Hepatocyte (in vitro differentiated cells): ENCODE measurements around the gene PIP4K2C. TPM values are rescaled to one million over a fixed set of nuclear protein-coding genes. Genes with fewer than 3 reads are reported as not detected.
A peak's percentile ranks its signal among the peaks of the same experiment; 100 is the strongest.

Experiments used
- DNase-seq: peaks from one replicate; pipeline ENCODE4 v3.0.0-alpha.2; 2016; ENCODE audit warnings: low spot score
- H2AFZ ChIP-seq: fragments of 200-600 bp; sonication (generic); 2 replicates; pipeline ENCODE4 v1.6.0; 2016; ENCODE audit warnings: antibody characterized with exemption, mild to moderate bottlenecking
- H3K27ac ChIP-seq: fragments of 200-600 bp; sonication (generic); 2 replicates; pipeline ENCODE4 v1.5.1; 2016; ENCODE audit warnings: mild to moderate bottlenecking
- H3K27me3 ChIP-seq: fragments of 200-600 bp; sonication (generic); 2 replicates; pipeline ENCODE4 v1.6.1; 2016
- H3K36me3 ChIP-seq: fragments of 200-600 bp; sonication (generic); replicated peaks from 2 replicates; pipeline ENCODE4 v1.5.1; 2016; ENCODE audit warnings: low read depth; ENCODE audit not compliant: insufficient read depth
- H3K4me1 ChIP-seq: fragments of 200-600 bp; sonication (generic); 2 replicates; pipeline ENCODE4 v1.5.1; 2016; ENCODE audit warnings: mild to moderate bottlenecking, moderate library complexity; ENCODE audit not compliant: insufficient read depth
- H3K4me2 ChIP-seq: fragments of 200-600 bp; sonication (generic); 2 replicates; pipeline ENCODE4 v1.6.0; 2016
- H3K4me3 ChIP-seq: fragments of 200-600 bp; sonication (generic); 2 replicates; pipeline ENCODE4 v1.5.1; 2016; ENCODE audit warnings: mild to moderate bottlenecking
- H3K79me2 ChIP-seq: fragments of 200-600 bp; sonication (generic); 2 replicates; pipeline ENCODE4 v1.6.0; 2017; ENCODE audit warnings: mild to moderate bottlenecking
- H3K9me2 ChIP-seq: fragments of 200-600 bp; sonication (generic); replicated peaks from 2 replicates; pipeline ENCODE4 v1.6.0; 2017; ENCODE audit warnings: mild to moderate bottlenecking; ENCODE audit not compliant: insufficient read depth
- H3K9me3 ChIP-seq: fragments of 200-600 bp; sonication (generic); 2 replicates; pipeline ENCODE4 v1.5.1; 2016; ENCODE audit warnings: low read depth, mild to moderate bottlenecking
- H4K20me1 ChIP-seq: fragments of 200-600 bp; sonication (generic); 2 replicates; pipeline ENCODE4 v1.6.0; 2016; ENCODE audit warnings: mild to moderate bottlenecking; ENCODE audit not compliant: insufficient read depth, poor library complexity, severe bottlenecking
- EZH2 ChIP-seq: fragments of 200-600 bp; sonication (generic); IDR thresholded peaks from 2 replicates; pipeline ENCODE4 v1.6.1; 2016; ENCODE audit warnings: antibody characterized with exemption, mild to moderate bottlenecking, borderline replicate concordance
- EZH2phosphoT487 ChIP-seq: fragments of 200-600 bp; sonication (generic); IDR thresholded peaks from one replicate; pipeline ENCODE4 v1.6.1; 2018; ENCODE audit warnings: antibody characterized with exemption, mild to moderate bottlenecking, low read depth, moderate library complexity; ENCODE audit not compliant: unreplicated experiment, severe bottlenecking
- WGBS: methylation state at CpG from one replicate; pipeline ENCODE4 v1.1.6; 2016; ENCODE audit warnings: low lambda C conversion rate; ENCODE audit errors: missing lambda C conversion rate; 5-methylcytosine and 5-hydroxymethylcytosine counted together
- polyA plus RNA-seq: library from polyadenylated mRNA; unstranded; fragments of >200 nt; fragmentation: Nextera tagmentation; extraction: Ambion mirVana; gene quantifications from 2 replicates; pipeline ENCODE4 v1.2.1, GENCODE V29; 2016
- total RNA-seq: library from RNA; depleted of rRNA; stranded (reverse); fragments of >200 nt; gene quantifications from 2 replicates; pipeline ENCODE4 v1.2.3, GENCODE V29; 2014
- TF ChIP-seq, protein P1 (sequence below): fragments of 200-600 bp; sonication (generic); IDR thresholded peaks from 2 replicates; pipeline ENCODE4 v1.5.1; 2016; ENCODE audit warnings: antibody characterized with exemption, mild to moderate bottlenecking; ENCODE audit not compliant: poor library complexity

The PIP4K2C gene
- total and polyA plus RNA-seq, 2 experiments from 2014 or later = 32.3 to 41.6 TPM

DNA sequence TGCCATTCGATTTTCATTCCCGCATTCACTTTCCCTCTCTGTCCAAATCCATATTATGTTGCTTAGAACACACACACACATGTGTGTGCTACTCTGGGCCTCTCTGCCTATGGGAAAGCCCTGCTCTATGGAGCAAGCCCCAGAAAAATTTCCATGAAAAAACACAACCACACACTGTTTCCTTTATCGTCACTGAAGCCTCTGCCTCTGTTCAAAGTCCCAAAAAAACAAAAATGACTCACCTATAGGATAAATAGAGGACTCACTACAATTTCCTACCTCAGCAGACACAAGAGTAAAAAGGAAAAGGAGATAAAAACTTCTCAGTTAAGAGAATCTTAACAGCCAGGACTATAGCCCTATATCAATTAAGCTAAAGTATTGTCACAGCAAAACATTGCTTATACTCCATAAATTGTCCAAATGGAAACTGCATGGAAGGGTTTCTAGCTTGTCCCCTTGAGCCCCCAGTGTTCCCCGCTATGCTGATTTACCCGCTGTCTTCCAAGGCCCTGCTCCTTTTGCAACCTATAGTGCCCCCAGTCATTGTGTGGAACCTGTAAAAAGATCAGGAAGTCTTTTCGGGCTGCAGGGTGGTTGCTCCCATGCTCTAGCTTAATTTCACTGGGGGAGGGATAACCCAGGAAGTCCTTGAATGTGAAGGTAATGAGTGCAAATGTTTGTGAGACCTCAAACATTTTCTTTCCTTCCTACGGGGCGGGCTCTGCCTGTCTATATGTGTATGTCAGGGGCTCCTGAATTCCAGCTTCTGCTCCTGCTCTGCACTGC is 11.1 kb upstream of the PIP4K2C start:
- H3K4me2 ChIP-seq = no peak overlapping the region

DNA sequence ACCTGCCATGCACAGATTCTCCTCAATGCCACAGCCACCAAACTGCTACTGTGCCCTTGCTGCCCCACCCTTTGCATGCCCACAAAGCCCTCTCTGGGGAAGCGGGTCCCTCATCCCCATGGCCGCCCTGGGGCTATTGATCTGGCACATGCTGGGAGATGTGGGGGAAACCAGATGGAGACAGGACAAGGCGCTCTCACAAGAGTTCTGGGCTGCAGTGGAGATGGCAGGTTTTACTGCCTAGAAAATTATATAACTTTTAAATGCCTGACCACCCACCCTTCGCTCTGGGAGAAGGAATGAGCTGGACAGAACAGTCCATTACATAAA is 10.6 kb upstream of the PIP4K2C start:
- no peaks in the 10 kb centered on the region for H4K20me1 ChIP-seq
- no peaks in the 10 kb centered on the region for H3K36me3 ChIP-seq
- no peak overlapping the region for H2AFZ ChIP-seq
- H3K9me3 ChIP-seq = no peaks in the 10 kb centered on the region
- no peaks in the 10 kb centered on the region for H3K9me2 ChIP-seq
- H3K4me3 ChIP-seq = no peak overlapping the region
- no peak overlapping the region for H3K4me2 ChIP-seq
- 84% methylated on average over 4 of the region's 4 CpGs for WGBS
- peaks cover 12% of the 10 kb centered on the region for H3K4me1 ChIP-seq
- TF ChIP-seq, protein P1, sequence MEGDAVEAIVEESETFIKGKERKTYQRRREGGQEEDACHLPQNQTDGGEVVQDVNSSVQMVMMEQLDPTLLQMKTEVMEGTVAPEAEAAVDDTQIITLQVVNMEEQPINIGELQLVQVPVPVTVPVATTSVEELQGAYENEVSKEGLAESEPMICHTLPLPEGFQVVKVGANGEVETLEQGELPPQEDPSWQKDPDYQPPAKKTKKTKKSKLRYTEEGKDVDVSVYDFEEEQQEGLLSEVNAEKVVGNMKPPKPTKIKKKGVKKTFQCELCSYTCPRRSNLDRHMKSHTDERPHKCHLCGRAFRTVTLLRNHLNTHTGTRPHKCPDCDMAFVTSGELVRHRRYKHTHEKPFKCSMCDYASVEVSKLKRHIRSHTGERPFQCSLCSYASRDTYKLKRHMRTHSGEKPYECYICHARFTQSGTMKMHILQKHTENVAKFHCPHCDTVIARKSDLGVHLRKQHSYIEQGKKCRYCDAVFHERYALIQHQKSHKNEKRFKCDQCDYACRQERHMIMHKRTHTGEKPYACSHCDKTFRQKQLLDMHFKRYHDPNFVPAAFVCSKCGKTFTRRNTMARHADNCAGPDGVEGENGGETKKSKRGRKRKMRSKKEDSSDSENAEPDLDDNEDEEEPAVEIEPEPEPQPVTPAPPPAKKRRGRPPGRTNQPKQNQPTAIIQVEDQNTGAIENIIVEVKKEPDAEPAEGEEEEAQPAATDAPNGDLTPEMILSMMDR = no peak
- TF ChIP-seq EZH2 (no peak), EZH2phosphoT487 (no peak)
- H3K79me2 ChIP-seq = no peaks in the 10 kb centered on the region
- H3K27ac ChIP-seq = peak overlapping the region; percentile 74
- no peak for DNase-seq
- H3K27me3 ChIP-seq = peaks cover 12% of the 10 kb centered on the region

More for the DNA sequence above, 11.1 kb upstream of the PIP4K2C start:
- TF ChIP-seq EZH2phosphoT487 (no peak), EZH2 (no peak)
- TF ChIP-seq, protein P1 = no peak
- no peak overlapping the region for H2AFZ ChIP-seq
- H4K20me1 ChIP-seq = no peaks in the 10 kb centered on the region
- H3K9me2 ChIP-seq = no peaks in the 10 kb centered on the region
- peaks cover 12% of the 10 kb centered on the region for H3K4me1 ChIP-seq
- DNase-seq = peak; percentile 63
- H3K79me2 ChIP-seq = no peaks in the 10 kb centered on the region
- no peak overlapping the region for H3K4me3 ChIP-seq
- no peaks in the 10 kb centered on the region for H3K36me3 ChIP-seq
- peak overlapping the region; percentile 86 for H3K27ac ChIP-seq
- peaks cover 8% of the 10 kb centered on the region for H3K27me3 ChIP-seq
- H3K9me3 ChIP-seq = no peaks in the 10 kb centered on the region
- WGBS = 82% methylated on average over 8 of the region's 8 CpGs

DNA sequence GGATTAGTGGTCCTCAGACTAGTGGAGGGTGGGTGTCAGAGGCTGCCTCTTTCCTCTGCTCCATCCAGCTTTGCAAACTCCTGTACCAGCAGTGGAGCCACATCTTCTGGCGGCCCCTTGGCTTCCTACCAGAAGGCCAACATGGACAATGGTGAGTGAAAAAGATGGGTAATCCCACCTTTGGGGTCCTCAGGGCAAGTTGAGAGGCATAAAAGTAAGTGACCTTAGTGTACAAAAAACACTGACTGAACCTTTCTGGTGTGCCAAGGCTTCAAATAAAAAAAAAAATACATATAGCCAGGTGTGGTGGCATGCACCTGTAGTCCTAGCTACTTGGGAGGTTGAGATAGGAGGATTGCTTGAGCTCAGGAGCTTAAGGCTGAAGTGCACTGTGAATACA is 9.2 kb upstream of the PIP4K2C start:
- WGBS = 88% methylated on average over 1 of the region's 1 CpG
- DNase-seq = no peak
- no peak overlapping the region for H2AFZ ChIP-seq
- H3K4me3 ChIP-seq = no peak overlapping the region
- peaks cover 12% of the 10 kb centered on the region for H3K4me1 ChIP-seq
- H3K27ac ChIP-seq = no peak overlapping the region
- no peaks in the 10 kb centered on the region for H3K79me2 ChIP-seq
- no peak overlapping the region for H3K4me2 ChIP-seq
- H3K9me2 ChIP-seq = no peaks in the 10 kb centered on the region
- no peaks in the 10 kb centered on the region for H3K9me3 ChIP-seq
- H3K36me3 ChIP-seq = no peaks in the 10 kb centered on the region
- TF ChIP-seq EZH2phosphoT487 (no peak), EZH2 (no peak)
- TF ChIP-seq, protein P1 = no peak
- no peaks in the 10 kb centered on the region for H4K20me1 ChIP-seq
- peaks cover 23% of the 10 kb centered on the region for H3K27me3 ChIP-seq
